Chondrocyte (in vitro differentiated cells): ENCODE data around the gene CPSF4. TPM values are rescaled to one million over a fixed set of nuclear protein-coding genes. Genes with fewer than 3 reads are reported as not detected.
A peak's percentile ranks its signal among the peaks of the same experiment; 100 is the strongest.
"Not testable (repeated sequence)": the region's sequence is repeated elsewhere in the genome, so short reads cannot be mapped to it uniquely, and the experiment has no call there.

Experiments used
- DNase-seq: peaks from one replicate; pipeline ENCODE4 v3.0.0; 2021; ENCODE audit warnings: mixed read lengths, low spot score
- H3K27ac Mint-ChIP-seq: one replicate; pipeline ENCODE4 v1.8.0; 2021; ENCODE audit warnings: mild to moderate bottlenecking, moderate library complexity, mixed read lengths; ENCODE audit not compliant: unreplicated experiment
- H3K27me3 Mint-ChIP-seq: 2 replicates; pipeline ENCODE4 v1.8.0; 2021; ENCODE audit warnings: low read depth, mixed read lengths
- H3K36me3 Mint-ChIP-seq: 2 replicates; pipeline ENCODE4 v1.8.0; 2021; ENCODE audit warnings: low read depth, mixed read lengths
- H3K4me1 Mint-ChIP-seq: 2 replicates; pipeline ENCODE4 v1.8.0; 2021; ENCODE audit warnings: low read depth, mild to moderate bottlenecking, mixed read lengths
- H3K4me3 Mint-ChIP-seq: one replicate; pipeline ENCODE4 v1.8.0; 2021; ENCODE audit warnings: mild to moderate bottlenecking, moderate library complexity, mixed read lengths; ENCODE audit not compliant: unreplicated experiment
- H3K9me3 Mint-ChIP-seq: 2 replicates; pipeline ENCODE4 v1.8.0; 2021; ENCODE audit warnings: low read depth, mixed read lengths
- total RNA-seq: library from RNA; stranded (reverse); gene quantifications from 3 replicates; pipeline ENCODE4 v1.2.1, GENCODE V29; 2021
- TF ChIP-seq, protein P1 (sequence below): fragments of 200-600 bp; sonication (generic); IDR thresholded peaks from 2 replicates; pipeline ENCODE4 v1.5.0; 2021; ENCODE audit warnings: antibody characterized with exemption, mild to moderate bottlenecking, moderate library complexity

The CPSF4 gene
- total RNA-seq, 1 donor from 2014 or later = 36.6 TPM

DNA sequence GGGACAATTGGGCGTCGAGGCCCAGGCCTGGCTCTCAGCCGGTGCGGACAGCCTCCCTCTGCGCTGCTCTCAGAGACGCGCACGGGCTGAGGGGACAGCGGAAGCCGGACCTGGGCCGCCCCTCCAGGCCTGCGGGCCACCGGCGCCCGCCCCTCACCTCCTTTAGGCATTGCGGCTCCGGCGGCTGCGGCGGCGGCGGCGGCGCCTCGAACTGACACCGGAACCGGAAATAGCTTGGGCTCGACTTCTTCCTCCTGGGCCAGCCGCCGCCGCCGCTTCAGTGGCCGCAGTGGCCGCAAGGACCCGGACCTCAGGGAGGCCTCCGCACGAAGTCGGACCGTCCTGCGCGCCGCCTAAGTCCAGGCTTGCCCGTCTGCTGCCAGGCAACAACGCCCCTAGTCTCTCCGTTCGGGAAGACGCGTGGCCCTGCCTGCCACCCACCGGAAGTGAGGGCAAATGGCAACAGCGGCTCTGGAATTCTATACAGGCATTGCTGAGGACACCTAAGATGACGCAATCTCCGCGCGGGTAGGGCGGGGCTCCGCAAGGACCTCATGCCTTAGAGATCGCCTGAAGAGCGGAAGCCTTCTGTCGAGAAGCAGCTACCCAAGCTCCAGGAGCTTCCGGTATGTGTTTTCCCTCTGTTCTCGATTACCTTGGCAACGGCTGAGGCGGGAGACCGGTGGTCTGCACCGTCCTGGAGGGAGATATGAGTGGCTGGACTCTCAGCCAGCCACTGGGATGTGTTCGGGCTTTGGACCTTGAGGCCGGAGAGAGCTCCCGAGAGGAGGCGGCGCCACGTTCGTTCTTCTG is 30.2 kb upstream of the CPSF4 start, which contains the start of the genes BUD31 and PDAP1:
BUD31 (plus strand) TSS at position 591 of the 813 bp plus-strand sequence. CDS start 2,124 bp downstream, outside the sequence.
PDAP1 (minus strand) TSS at position 219 of the 813 bp plus-strand sequence; CDS start at position 170, 49 bp downstream.
- H3K27me3 Mint-ChIP-seq = no peaks in the 10 kb centered on the region
- peak within 1 kb of the TSS; percentile 99 for H3K27ac Mint-ChIP-seq
- TF ChIP-seq, protein P1, sequence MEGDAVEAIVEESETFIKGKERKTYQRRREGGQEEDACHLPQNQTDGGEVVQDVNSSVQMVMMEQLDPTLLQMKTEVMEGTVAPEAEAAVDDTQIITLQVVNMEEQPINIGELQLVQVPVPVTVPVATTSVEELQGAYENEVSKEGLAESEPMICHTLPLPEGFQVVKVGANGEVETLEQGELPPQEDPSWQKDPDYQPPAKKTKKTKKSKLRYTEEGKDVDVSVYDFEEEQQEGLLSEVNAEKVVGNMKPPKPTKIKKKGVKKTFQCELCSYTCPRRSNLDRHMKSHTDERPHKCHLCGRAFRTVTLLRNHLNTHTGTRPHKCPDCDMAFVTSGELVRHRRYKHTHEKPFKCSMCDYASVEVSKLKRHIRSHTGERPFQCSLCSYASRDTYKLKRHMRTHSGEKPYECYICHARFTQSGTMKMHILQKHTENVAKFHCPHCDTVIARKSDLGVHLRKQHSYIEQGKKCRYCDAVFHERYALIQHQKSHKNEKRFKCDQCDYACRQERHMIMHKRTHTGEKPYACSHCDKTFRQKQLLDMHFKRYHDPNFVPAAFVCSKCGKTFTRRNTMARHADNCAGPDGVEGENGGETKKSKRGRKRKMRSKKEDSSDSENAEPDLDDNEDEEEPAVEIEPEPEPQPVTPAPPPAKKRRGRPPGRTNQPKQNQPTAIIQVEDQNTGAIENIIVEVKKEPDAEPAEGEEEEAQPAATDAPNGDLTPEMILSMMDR = no peak
- peaks cover 19% of the 10 kb centered on the region for H3K36me3 Mint-ChIP-seq
- peak; percentile 97 for DNase-seq
- H3K9me3 Mint-ChIP-seq = no peaks in the 10 kb centered on the region
- H3K4me1 Mint-ChIP-seq = peaks cover 41% of the 10 kb centered on the region
- peak within 1 kb of the TSS; percentile 99 for H3K4me3 Mint-ChIP-seq

DNA sequence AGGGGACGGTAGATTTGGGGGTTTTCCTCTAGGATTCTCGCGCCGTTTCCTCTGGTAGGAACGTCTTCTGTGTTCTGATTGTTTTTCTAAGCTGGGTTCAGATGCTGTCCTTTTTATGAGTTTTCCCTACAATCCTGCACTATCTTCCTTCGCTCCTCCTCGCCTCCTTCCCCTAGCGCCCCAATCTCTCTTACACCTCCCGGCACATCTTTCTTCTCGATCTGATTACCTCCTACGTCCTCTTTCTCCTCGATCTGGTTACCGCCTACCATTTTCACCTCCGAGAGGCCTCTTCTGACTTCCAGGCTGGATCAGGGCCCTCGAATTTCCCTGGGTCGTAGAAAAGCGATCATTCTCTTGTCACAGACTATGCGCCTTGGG is 29.6 kb upstream of the CPSF4 start:
- Mint-ChIP-seq H3K27me3 (no peaks in the 10 kb centered on the region), H3K9me3 (no peaks in the 10 kb centered on the region), H3K36me3 (peaks cover 17% of the 10 kb centered on the region), H3K4me3 (peak overlapping the region; percentile 99), H3K27ac (peak overlapping the region; percentile 99), H3K4me1 (peaks cover 38% of the 10 kb centered on the region)
- no peak for DNase-seq
- TF ChIP-seq, protein P1 = no peak

DNA sequence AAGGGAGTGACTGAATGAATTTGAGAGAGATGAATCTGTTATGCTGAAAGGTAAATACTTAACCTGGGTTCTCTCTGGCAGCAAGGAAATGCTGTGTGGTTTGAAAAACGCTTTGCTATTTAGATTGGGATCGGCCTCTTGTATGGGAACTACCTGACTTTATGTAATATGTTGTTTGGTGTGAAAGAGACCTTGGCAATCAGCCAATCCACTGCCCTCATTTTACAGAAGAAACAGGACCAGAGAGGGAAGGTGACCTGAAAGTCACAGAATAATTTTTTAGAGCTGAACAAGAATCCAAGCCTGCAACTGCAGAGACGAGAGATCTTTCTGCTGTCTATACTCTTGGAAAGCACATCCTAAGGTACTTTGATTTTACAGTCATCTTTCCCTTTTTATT is 28.9 kb upstream of the CPSF4 start:
- TF ChIP-seq, protein P1 = no peak
- H3K4me1 Mint-ChIP-seq = peaks cover 33% of the 10 kb centered on the region
- DNase-seq = no peak
- H3K9me3 Mint-ChIP-seq = no peaks in the 10 kb centered on the region
- no peaks in the 10 kb centered on the region for H3K27me3 Mint-ChIP-seq
- peak overlapping the region; percentile 99 for H3K4me3 Mint-ChIP-seq
- peaks cover 19% of the 10 kb centered on the region for H3K36me3 Mint-ChIP-seq
- peak overlapping the region; percentile 99 for H3K27ac Mint-ChIP-seq

DNA sequence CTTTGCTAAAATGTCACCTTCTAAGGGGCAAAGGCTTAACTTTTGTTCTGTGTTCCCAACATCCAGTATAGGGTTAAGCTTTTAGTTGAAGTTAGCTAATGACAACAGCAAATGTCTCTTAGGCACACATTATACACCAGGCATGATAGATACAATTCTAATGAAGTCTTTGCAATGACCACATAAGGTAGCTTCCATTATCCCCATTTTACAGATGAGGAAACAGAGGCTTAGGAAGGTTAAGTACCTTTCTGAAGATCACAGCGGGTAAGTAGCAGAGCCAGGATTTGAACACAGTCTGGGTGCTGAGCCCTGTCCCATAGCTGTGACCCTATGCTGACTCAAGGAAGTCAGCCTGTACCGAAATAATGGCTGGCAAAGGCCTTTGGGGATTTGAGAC is 28.1 kb upstream of the CPSF4 start:
- DNase-seq = no peak
- H3K27ac Mint-ChIP-seq = peak overlapping the region; percentile 99
- H3K4me3 Mint-ChIP-seq = peak overlapping the region; percentile 99
- no peaks in the 10 kb centered on the region for H3K9me3 Mint-ChIP-seq
- H3K4me1 Mint-ChIP-seq = peaks cover 35% of the 10 kb centered on the region
- H3K36me3 Mint-ChIP-seq = peaks cover 24% of the 10 kb centered on the region
- no peaks in the 10 kb centered on the region for H3K27me3 Mint-ChIP-seq
- TF ChIP-seq, protein P1 = no peak

DNA sequence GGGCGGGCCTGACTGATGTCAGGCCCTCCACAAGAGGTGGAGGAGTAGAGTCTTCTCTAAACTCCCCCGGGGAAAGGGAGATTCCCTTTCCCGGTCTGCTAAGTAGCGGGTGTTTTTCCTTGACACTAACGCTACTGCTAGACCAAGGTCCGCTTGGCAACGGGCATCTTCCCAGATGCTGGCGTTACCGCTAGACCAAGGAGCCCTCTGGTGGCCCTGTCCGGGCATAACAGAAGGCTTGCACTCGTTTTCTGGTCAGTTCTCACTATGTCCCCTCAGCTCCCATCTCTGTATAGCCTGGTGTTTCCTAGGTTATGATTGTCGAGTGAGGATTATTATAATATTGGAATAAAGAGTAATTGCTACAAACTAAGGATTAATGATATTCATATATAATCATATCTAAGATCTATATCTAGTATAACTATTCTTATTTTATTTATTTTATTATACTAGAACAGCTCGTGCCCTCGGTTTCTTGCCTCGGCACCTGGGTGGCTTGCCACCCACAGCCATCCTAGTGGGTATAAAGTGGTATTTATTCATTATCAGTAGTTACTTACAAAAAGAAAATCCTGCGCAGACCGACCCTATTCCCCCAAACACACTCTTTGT is 23.1 kb upstream of the CPSF4 start:
- TF ChIP-seq, protein P1 = peak; percentile 84
- H3K4me3 Mint-ChIP-seq, H3K9me3 Mint-ChIP-seq, DNase-seq, H3K4me1 Mint-ChIP-seq, H3K27me3 Mint-ChIP-seq: not testable (repeated sequence)
- H3K36me3 Mint-ChIP-seq = peaks cover 39% of the 10 kb centered on the region
- peak overlapping the region; percentile 68 for H3K27ac Mint-ChIP-seq
